ENCODE measurements around the gene ERICH2.

DNA sequence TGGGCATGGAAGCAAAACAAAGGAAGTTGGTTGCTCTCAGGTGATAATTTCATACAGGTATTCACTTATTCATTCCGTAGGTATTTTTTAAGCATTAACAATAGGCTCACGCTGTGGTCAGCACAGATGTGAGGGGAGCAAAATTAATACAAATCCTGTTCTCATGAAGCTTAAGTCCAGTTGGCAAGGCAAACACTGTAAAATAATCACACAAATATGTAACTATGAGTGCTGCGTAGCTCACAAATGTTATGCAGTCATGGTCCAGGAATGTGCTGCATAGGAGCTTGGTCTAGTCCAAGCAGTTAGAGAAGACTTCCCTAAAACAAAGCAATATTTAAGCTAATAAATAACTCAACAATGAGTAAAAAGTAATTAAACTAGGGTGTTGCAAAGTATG is 31.1 kb upstream of the ERICH2 start:
- TF ChIP-seq POLR2A (IDR thresholded peaks at IDR 0.05) = no peak
- TF ChIP-seq, protein P1, sequence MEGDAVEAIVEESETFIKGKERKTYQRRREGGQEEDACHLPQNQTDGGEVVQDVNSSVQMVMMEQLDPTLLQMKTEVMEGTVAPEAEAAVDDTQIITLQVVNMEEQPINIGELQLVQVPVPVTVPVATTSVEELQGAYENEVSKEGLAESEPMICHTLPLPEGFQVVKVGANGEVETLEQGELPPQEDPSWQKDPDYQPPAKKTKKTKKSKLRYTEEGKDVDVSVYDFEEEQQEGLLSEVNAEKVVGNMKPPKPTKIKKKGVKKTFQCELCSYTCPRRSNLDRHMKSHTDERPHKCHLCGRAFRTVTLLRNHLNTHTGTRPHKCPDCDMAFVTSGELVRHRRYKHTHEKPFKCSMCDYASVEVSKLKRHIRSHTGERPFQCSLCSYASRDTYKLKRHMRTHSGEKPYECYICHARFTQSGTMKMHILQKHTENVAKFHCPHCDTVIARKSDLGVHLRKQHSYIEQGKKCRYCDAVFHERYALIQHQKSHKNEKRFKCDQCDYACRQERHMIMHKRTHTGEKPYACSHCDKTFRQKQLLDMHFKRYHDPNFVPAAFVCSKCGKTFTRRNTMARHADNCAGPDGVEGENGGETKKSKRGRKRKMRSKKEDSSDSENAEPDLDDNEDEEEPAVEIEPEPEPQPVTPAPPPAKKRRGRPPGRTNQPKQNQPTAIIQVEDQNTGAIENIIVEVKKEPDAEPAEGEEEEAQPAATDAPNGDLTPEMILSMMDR (IDR thresholded peaks at IDR 0.05) = no peak

All from Peyer's patch (tissue), 4 donors.